ENCODE results near the gene CHKA.

CHKA gene

GRCh38 chr11:68012044-68012842, 108.9 kb downstream of the CHKA start:
- Histone ChIP-seq H3K27ac (replicated peaks) (peak overlapping the region; percentile 95), H3K27me3 (ENCODE audit: insufficient read depth, poor library complexity, severe bottlenecking) (no peaks in the 10 kb centered on the region), H3K4me3 (replicated peaks; ENCODE audit: insufficient read depth, low read length) (peak overlapping the region; percentile 66; the same call in 1 of the 2 replicates)
- DNase-seq (ENCODE audit: low read depth in 1 of 2, low spot score in 1 of 2), result peak in 1 of 2 experiments; percentile 68
- TF ChIP-seq REST (IDR thresholded peaks at IDR 0.05; ENCODE audit: insufficient replicate concordance, low read depth), result no peak
- peak; percentile 80; the same call in 1 of the 2 replicates for TF ChIP-seq SPI1 (IDR thresholded peaks at IDR 0.05; ENCODE audit: borderline replicate concordance, low read depth)

DNA sequence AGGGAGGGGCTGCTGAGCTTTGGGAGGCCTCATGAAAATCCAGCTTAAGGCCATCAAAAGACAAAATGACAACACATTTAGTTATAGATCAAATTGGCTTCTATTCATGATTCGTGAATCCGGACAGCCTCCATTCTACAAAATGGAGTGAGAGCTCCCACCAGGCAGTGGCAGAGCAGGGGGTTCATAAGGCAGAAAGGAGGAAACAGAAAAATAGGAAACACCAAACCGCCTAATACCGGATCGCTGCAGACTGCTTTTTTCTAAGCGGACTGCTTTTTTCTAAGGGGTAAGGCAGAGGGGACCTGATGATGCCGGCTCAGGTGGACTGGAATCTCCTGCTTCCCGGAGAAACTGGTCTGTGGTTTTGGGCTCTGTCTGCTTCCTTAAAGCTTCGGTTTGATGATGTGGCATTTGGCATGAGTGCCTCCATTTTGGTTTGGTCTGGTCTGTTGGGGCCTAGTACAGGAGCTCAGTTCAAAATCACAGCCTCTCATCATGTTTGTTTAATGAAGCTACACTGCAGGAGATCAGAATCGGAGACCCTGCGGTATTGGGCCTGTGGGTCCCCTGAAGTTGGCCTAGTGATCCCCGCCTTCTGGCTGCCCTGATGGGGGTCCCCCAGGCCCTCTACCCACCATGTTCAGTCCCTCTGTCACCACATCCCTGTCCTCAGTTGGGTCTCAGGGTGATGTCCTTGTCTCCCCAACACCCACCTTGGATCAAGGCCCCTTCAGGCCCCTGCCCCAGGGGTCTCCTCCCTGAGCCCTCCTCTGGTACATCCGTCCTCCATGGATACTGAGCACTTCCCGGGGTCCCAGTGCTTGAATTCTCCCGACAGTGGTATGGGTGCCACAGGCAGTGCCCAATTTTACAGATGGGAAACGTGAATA, 109.9 kb downstream of the CHKA start:
- H3K27me3 ChIP-seq (ENCODE audit: insufficient read depth, poor library complexity, severe bottlenecking), result no peaks in the 10 kb centered on the region
- TF ChIP-seq SPI1 (IDR thresholded peaks at IDR 0.05; ENCODE audit: borderline replicate concordance, low read depth) (no peak), POLR2AphosphoS5 (IDR thresholded peaks at IDR 0.05; ENCODE audit: low read depth) (no peak; the same call in 1 of the 2 replicates), CTCF (IDR thresholded peaks at IDR 0.05; ENCODE audit: insufficient read depth, low read length) (no peak), GABPA (IDR thresholded peaks at IDR 0.05; ENCODE audit: low read depth) (no peak), REST (IDR thresholded peaks at IDR 0.05; ENCODE audit: insufficient replicate concordance, low read depth) (no peak)
- peak in 1 of 2 experiments; percentile 65 for DNase-seq (ENCODE audit: low read depth in 1 of 2, low spot score in 1 of 2)
- peak overlapping the region; percentile 95 for H3K27ac ChIP-seq (replicated peaks)
- peak overlapping the region; percentile 66 for H3K4me3 ChIP-seq (replicated peaks; ENCODE audit: insufficient read depth, low read length)

DNA sequence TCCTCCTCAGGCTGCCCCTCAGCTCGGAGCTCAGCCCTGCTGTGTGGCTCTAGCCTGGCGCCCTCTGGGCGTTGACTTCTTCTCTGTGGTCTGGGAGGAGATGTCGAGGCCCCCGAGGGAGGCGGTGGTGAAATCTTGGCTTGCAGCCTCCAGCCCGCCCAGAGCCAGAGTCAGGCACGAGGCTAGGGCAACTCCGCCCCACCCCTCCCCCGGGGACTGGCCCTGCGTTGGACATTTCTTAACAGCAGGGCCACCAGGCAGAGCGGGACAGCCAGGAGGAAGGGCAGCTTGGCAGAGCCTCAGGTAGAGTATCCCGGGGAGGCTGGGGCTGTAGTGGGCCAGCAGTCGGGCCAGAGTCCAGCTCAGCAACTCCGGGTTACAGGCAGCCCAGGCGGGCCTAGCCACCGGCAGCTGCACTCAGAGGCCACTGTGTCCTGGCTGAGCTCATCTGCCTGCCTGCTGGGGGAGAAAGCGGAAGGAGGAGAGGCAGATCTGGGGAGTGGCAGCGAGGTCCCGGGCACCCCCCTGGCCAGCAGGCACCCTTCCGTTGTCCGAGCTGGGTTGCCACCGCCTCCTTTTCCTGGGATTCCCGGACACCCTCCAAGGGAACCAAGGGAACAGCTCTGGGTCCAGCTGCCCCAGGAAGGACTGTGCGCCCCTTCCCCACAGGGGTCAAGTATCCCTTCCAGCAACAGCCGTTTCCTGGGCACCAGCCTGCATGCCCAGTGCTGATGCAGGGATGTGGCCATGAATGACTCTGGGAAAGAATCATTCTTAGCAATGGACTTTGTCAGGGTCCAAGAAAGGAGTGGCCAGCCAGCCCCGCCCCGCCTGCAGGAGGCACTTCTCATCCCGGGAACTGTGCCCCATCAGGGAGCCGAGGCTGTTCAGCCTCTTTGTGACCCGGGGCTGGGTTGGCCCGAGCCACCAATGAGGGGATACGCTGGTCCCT, 110.8 kb downstream of the CHKA start, which contains the start of gene ALDH3B1:
TSS of gene ALDH3B1 (plus strand) at position 238 of the 952 bp plus-strand sequence. CDS start 4,971 bp downstream, outside the sequence.
- peak; percentile 89 to 99 for DNase-seq (ENCODE audit: low read depth in 1 of 2, low spot score in 1 of 2)
- Histone ChIP-seq H3K4me3 (replicated peaks; ENCODE audit: insufficient read depth, low read length) (peak within 1 kb of the TSS; percentile 66), H3K27ac (replicated peaks) (peak within 1 kb of the TSS; percentile 95), H3K27me3 (ENCODE audit: insufficient read depth, poor library complexity, severe bottlenecking) (no peaks in the 10 kb centered on the region)
- TF ChIP-seq REST (IDR thresholded peaks at IDR 0.05; ENCODE audit: insufficient replicate concordance, low read depth) (peak; percentile 45), SPI1 (IDR thresholded peaks at IDR 0.05; ENCODE audit: borderline replicate concordance, low read depth) (peak; percentile 35; the same call in 1 of the 2 replicates), POLR2AphosphoS5 (IDR thresholded peaks at IDR 0.05; ENCODE audit: low read depth) (peak; percentile 93), CTCF (IDR thresholded peaks at IDR 0.05; ENCODE audit: insufficient read depth, low read length) (no peak), GABPA (IDR thresholded peaks at IDR 0.05; ENCODE audit: low read depth) (no peak)

All from HL-60 (cell line).